Panc1 (cell line): Measurements from ENCODE around the gene ZFHX2. TPM values are rescaled to one million over a fixed set of nuclear protein-coding genes. Genes with fewer than 3 reads are reported as not detected.
"Not testable (repeated sequence)": the region's sequence is repeated elsewhere in the genome, so short reads cannot be mapped to it uniquely, and the experiment has no call there.

Source experiments
- ATAC-seq: fragments of 200-7000 bp; cut with Tn5 transposase; 2 replicates; pipeline ENCODE4 v1.9.1; 2020; ENCODE audit warnings: mild to moderate bottlenecking, moderate library complexity
- BruUV-seq: library from RNA; stranded (reverse); fragments of 400-500 nt; replicated peaks from 2 replicates; lab custom pipeline; 2021; lab: Mats Ljungman, UMichigan
- CTCF ChIA-PET: fragments of 300-600 bp; sonication (Branson Sonifier 250); formaldehyde crosslinking; loops from one replicate; lab custom pipeline; 2022; ENCODE audit warnings: antibody characterized with exemption; lab: Charles Lee
- POLR2A ChIA-PET: fragments of 300-600 bp; sonication (Branson Sonifier 250); formaldehyde crosslinking; loops from one replicate; lab custom pipeline; 2022; ENCODE audit warnings: antibody characterized with exemption; lab: Charles Lee
- DNase-seq: peaks from one replicate; pipeline ENCODE4 v3.0.0-alpha.2; 2010; ENCODE audit warnings: low read depth, low spot score
- H3K27ac ChIP-seq: 2 replicates; pipeline ENCODE4 v1.5.1; 2011; ENCODE audit warnings: mild to moderate bottlenecking, low read length, inconsistent platforms
- H3K27me3 ChIP-seq: fragments of 200-500 bp; sonication (Bioruptor generic); 2 replicates; pipeline ENCODE4 v1.6.0; 2014; ENCODE audit warnings: low read length, inconsistent platforms; ENCODE audit not compliant: control insufficient read depth, insufficient read depth
- H3K36me3 ChIP-seq: fragments of 200-500 bp; sonication (Bioruptor generic); 2 replicates; pipeline ENCODE4 v1.5.1; 2014; ENCODE audit warnings: inconsistent platforms, mild to moderate bottlenecking, low read length, moderate library complexity; ENCODE audit not compliant: control insufficient read depth, insufficient read depth
- H3K4me1 ChIP-seq: 2 replicates; pipeline ENCODE4 v1.5.1; 2011; ENCODE audit warnings: inconsistent platforms, mild to moderate bottlenecking, low read length, moderate library complexity; ENCODE audit not compliant: control insufficient read depth, insufficient read depth
- H3K4me3 ChIP-seq, 2 experiments: 2 replicates each; pipeline ENCODE4 v1.5.1; 2011 to 2012; ENCODE audit warnings: low read depth in 2 of 2, low read length in 2 of 2, mild to moderate bottlenecking in 2 of 2, inconsistent platforms in 1 of 2, moderate library complexity in 1 of 2
- H3K9me3 ChIP-seq: fragments of 200-500 bp; sonication (Bioruptor generic); 2 replicates; pipeline ENCODE4 v1.5.1; 2014; ENCODE audit warnings: low read depth, mild to moderate bottlenecking, inconsistent platforms, low read length, moderate library complexity; ENCODE audit not compliant: control insufficient read depth, insufficient read depth
- CTCF ChIP-seq: fragments of 450-650 bp; IDR thresholded peaks from 2 replicates; pipeline ENCODE4 v1.5.1; 2017; ENCODE audit warnings: mild to moderate bottlenecking
- SIN3A ChIP-seq: IDR thresholded peaks from 2 replicates; pipeline ENCODE4 v1.6.1; 2012; ENCODE audit warnings: low read depth, mild to moderate bottlenecking, low read length, moderate library complexity, borderline replicate concordance; ENCODE audit not compliant: insufficient read depth
- TCF7L2 ChIP-seq: IDR thresholded peaks from 2 replicates; pipeline ENCODE4 v1.6.1; 2011; ENCODE audit warnings: mild to moderate bottlenecking, low read depth, low read length, inconsistent platforms
- in situ Hi-C: cut with HindIII; loops from 2 replicates; pipeline ENCODE4 v1.10.0; 2016; ENCODE audit warnings: low sequenced_read_pairs, low pct_unique_long_range_greater_than_20kb
- intact Hi-C: fragments of 100-400 bp; cut with micrococcal nuclease; formaldehyde crosslinking; loops from one replicate; pipeline ENCODE4 v1.10.0; 2022; ENCODE audit not compliant: unreplicated experiment
- total RNA-seq: library from RNA; stranded (reverse); gene quantifications from one replicate; pipeline ENCODE4 v1.2.1, GENCODE V29; 2021; ENCODE audit not compliant: unreplicated experiment

The ZFHX2 gene
- total RNA-seq, 1 experiment from 2014 or later: 2.4 TPM

- POLR2A ChIA-PET: no interaction called here
- no TSS peak for BruUV-seq
- Histone ChIP-seq H3K27ac (no peak overlapping the region), H3K27me3 (no peaks in the 10 kb centered on the region), H3K4me1 (no peaks in the 10 kb centered on the region), H3K4me3 (no peak overlapping the region), H3K9me3 (no peaks in the 10 kb centered on the region), H3K36me3 (no peaks in the 10 kb centered on the region)
- peak; percentile 48; the same call in 1 of the 2 replicates for ATAC-seq
- CTCF ChIA-PET: interaction anchor here (0.9 to 2.2 kb wide), 4 partner anchors 42 to 332 kb away, joined by 4 to 10 read pairs (median 4); no protein-coding TSS in a partner anchor
- no peak for DNase-seq
- in situ Hi-C loops: no loop called here
- TF ChIP-seq TCF7L2: no peak
- intact Hi-C loops: no loop called here
Measured at GRCh38 chr14:23589606-23590005, 38.0 kb upstream of the ZFHX2 start.

DNA sequence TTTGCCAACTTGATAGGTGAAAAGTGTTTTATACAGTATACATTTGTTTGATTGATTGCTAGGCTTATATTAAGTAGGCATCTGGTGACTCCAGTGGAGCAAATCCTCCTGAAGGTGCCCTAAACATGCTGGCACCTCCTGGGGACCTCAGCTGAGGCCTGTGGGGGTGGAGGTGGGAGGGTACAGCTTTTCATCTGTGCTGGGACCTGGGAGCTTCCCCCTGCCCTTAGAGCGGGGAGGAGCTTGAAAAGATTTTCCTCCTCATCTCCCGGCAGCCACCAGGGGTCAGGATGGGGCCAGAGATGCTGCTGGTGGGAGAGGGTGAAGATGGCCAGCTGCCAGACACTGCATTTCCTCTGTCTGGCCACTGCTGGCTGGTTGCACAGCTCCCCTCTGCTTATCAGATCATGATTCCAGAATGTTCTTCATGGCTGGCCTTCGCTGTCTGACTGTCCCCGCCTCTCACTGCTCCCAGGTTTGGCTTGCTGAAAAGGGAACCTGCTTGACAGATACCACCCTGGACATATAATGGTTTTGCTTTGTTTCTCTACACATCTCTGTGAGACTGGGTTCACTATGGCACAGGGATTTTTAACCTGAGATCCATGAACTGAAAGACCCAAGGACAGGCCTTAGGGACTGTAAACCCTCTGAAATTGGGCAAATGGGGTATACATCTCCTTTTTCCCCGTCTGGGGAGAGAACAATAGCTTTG lies 37.5 kb upstream of the ZFHX2 start:
- ATAC-seq (peak; percentile 90), DNase-seq (no peak)
- intact Hi-C loops (no loop called here), in situ Hi-C loops (no loop called here)
- Histone ChIP-seq H3K27ac (no peak overlapping the region), H3K27me3 (no peaks in the 10 kb centered on the region), H3K9me3 (no peaks in the 10 kb centered on the region), H3K4me3 (no peak overlapping the region), H3K36me3 (no peaks in the 10 kb centered on the region), H3K4me1 (no peaks in the 10 kb centered on the region)
- TF ChIP-seq CTCF (peak; percentile 79), SIN3A (no peak)
- ChIA-PET POLR2A (no interaction called here), CTCF (interaction anchor here (0.9 to 2.2 kb wide), 4 partner anchors 43 to 333 kb away, joined by 4 to 10 read pairs (median 4); no protein-coding TSS in a partner anchor)
- BruUV-seq: no TSS peak

DNA sequence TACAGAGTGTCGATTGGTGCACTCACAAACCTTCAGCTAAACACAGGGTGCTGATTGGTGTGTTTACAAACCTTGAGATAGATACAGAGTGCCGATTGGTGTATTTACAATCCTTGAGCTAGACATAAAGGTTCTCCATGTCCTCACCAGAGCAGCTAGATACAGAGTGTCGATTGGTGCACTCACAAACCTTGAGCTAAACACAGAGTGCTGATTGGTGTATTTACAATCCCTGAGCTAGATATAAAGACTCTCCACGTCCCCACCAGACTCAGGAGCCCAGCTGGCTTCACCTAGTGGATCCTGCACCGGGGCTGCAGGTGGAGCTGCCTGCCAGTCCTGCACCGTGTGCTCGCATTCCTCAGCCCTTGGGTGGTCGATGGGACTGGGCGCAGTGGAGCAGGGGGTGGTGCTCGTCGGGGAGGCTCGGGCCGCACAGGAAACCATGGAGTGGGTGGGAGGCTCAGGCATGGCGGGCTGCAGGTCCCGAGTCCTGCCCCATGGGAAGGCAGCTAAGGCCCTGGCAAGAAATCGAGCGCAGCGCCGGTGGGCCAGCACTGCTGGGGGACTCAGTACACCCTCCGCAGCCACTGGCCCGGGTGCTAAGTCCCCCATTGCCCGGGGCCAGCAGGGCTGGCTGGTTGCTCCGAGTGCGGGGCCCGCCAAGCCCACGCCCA lies 33.1 kb upstream of the ZFHX2 start:
- CTCF ChIA-PET, DNase-seq: not testable (repeated sequence)

GRCh38 chr14:23583761-23584526 lies 32.4 kb upstream of the ZFHX2 start:
- CTCF ChIA-PET: not testable (repeated sequence)

More for the DNA sequence above, 33.1 kb upstream of the ZFHX2 start:
- BruUV-seq, intact Hi-C loops, H3K4me3 ChIP-seq, H3K27ac ChIP-seq, H3K4me1 ChIP-seq, POLR2A ChIA-PET, in situ Hi-C loops, H3K36me3 ChIP-seq, ATAC-seq, H3K27me3 ChIP-seq, H3K9me3 ChIP-seq: not testable (repeated sequence)

More at GRCh38 chr14:23583761-23584526, 32.4 kb upstream of the ZFHX2 start:
- ATAC-seq, POLR2A ChIA-PET, H3K27me3 ChIP-seq, H3K9me3 ChIP-seq, DNase-seq, H3K4me1 ChIP-seq, intact Hi-C loops, in situ Hi-C loops, BruUV-seq, H3K27ac ChIP-seq, H3K36me3 ChIP-seq, H3K4me3 ChIP-seq: not testable (repeated sequence)
